NCI-H187 (cell line): ENCODE data around the gene COL5A2.

Experiments
- DNase-seq, 2 experiments: peaks; one replicate each; lab custom pipeline; 2025; lab: John Stamatoyannopoulos, UW

Gene COL5A2

DNA sequence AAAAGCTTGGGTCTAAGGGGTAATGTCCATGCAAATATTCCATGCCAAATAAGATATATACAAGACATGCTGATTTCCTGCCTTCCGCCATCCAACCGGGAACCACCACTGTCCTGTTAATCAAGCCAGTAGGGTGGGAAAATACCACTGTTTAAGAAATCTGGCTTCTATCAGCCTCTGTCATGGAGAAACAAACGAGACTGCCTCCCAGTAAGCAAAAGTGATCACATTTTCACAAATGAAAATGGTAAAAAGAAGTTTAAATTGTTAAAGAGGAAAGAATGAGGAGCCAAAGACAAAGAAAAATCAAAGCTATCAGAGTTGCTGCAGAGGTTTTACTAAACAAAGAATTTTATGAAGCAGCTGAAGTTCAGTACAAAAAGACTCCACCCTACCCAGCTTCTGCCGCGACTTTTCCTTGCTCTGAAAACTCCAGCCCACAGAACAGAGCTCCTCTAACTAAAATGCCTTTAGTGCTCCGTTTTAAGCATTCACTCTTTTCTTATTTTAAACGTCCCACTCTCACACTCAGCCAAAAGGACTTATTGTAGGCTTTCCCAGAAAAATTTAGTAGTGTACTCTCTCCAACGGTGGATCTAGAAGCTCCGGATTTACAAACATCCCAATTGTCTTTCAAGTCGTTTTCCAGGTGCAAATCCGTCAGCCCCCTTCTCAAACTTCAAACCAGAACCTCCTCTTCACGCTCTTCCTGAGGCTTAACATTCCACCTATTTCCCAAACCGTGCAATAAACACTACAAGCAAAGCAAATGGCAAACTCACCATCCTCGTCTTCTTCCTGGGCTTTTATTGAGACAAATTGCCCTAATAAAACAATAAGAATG is 613 bp downstream of the COL5A2 start:
- no peak for DNase-seq

GRCh38 chr2:189178054-189178453 is 1.5 kb downstream of the COL5A2 start:
- DNase-seq, result no peak

GRCh38 chr2:189177251-189177840 is 2.2 kb downstream of the COL5A2 start:
- no peak for DNase-seq

GRCh38 chr2:189176516-189176915 is 3.0 kb downstream of the COL5A2 start:
- DNase-seq, result no peak

DNA sequence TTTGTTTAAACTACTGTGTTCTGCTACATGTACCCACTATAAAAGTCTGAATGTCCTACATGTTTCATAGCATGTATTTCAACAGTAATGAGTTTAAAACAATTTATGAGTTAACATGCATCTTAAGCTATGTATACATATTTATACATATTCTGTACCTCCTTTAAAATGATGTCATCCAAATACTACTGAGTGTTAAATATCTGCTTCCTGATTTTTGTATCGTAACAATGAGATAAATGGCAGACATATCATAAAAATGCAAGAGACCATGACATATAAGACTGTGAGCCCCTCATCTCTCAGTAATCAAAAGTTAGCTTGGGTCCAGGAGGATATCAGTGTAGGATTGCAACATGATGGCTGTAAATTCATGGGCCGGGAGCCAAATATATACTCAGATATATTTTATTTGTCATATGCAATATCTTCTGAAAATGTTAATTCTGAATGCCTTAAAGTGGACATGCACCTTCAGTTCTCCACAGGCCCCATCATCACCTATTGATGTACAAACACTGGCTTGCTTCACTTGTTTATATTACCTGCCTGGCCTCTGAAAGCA is 3.6 kb downstream of the COL5A2 start:
- no peak for DNase-seq

DNA sequence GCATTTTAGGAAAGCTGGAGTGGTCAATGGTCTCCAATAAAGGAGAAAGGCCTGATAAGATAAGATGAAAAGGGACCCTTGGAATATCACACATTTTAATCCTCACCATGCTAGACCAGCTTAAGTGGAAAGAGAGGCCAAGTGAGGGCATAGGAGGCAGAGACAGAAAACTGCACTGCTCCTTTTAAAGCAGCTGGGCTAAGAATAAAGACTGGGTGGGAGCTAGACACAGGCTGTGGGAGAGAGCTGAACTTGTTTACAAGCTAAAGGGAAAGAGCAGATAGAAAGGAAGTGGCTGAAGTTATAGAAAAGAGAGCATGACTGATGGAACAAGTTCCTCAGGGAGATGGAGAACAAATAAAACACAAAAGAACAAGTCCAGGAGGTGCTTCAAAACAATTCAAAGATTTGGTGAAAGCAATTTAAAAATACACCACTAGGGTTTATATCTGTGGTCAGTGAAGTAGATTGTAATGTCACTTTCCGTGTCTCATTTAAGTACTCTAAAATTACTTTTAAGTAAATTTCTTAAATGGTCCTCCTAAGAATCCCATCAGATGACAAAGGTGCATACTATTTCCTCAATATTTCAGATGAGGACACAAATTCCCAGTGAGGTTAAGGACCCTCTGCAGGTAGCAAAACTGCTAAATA is 7.5 kb downstream of the COL5A2 start:
- no peak for DNase-seq

GRCh38 chr2:189168856-189169499 is 10.6 kb downstream of the COL5A2 start:
- DNase-seq, result no peak

GRCh38 chr2:189165656-189166380 is 13.7 kb downstream of the COL5A2 start:
- DNase-seq, result no peak

GRCh38 chr2:189164746-189165145 is 14.8 kb downstream of the COL5A2 start:
- DNase-seq, result no peak

DNA sequence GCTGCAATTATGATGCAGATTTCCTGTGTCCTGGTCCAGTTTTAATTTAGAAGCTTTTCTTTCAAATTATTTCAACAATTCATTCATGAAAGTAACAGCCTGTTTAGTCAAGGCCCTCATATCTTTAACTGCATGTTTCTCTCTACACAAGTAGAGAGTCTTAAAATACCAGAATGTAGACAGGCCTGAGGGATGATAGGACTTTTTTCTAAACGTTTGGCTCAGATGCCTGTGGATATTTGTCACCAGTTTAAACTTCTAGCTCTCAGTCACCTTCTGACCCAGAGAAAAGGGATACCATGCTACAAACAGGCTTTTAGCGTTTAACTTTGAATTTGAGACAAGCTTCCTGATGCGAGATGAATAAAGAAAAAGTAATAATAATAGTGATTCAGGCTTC is 15.7 kb downstream of the COL5A2 start:
- no peak for DNase-seq

GRCh38 chr2:189162566-189162965 is 17.0 kb downstream of the COL5A2 start:
- DNase-seq, result no peak

- no peak for DNase-seq
Measured at GRCh38 chr2:189161894-189162293, 17.7 kb downstream of the COL5A2 start.

DNA sequence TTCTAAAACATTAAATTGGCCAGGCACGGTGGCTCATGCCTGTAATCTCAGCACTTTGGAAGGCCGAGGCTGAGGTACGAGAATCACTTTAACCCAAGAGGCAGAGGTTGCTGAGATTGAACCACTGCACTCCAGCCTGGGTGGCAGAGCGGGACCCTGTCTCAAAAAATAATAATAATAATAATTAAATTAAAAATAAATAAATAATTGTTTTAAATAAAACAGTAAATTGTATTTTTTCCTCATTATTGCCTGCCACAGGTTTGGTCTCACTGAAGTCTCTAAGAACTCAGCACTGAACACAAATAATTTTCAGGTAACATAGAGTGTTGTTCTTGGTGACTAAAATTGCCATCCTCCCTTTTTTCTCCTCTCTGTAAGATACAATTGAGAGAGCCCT is 19.8 kb downstream of the COL5A2 start:
- DNase-seq, result no peak

GRCh38 chr2:189159273-189159672 is 20.3 kb downstream of the COL5A2 start:
- no peak for DNase-seq

- no peak for DNase-seq
Measured at GRCh38 chr2:189157939-189158338, 21.6 kb downstream of the COL5A2 start.

GRCh38 chr2:189157456-189157855 is 22.1 kb downstream of the COL5A2 start:
- no peak for DNase-seq

DNA sequence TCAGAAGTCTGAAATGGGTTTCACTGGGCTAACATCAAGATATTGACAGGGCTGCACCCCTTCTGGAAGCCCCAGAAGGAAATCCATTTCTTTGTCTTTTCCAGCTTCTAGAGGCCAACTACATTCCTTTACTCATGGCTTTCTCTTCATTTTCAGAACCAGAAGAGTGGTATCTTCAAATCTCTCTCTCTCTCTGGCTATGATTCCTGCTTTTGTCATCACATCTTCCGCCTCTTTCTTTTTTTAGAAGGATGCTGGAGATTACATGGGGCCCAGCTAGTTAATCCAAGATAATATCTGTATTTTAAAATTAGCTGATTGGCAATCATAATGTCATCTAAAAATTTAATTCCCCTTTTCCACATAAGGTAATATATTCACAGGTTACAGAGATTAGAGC is 23.8 kb downstream of the COL5A2 start:
- no peak for DNase-seq

DNA sequence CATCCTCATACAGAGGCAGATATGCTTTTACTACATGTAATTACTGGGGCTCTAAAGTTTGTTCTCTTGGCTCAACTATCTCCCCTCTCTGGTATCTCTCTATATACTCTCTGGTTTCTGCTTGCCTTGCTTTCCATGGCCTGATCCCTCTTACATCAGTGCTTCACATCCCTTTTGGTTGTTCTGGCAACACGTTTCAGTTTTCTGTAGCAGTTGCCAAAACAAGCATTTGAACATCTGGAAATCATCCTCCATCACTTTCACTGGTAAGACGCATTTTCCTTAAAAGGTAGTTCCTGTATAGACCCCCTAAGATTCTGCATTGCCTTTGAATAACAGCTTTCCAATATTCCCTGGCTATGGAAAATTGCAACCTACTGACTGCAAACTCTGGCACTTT is 25.9 kb downstream of the COL5A2 start:
- no peak for DNase-seq

- DNase-seq, result no peak
Measured at GRCh38 chr2:189152483-189152882, 27.1 kb downstream of the COL5A2 start.

DNA sequence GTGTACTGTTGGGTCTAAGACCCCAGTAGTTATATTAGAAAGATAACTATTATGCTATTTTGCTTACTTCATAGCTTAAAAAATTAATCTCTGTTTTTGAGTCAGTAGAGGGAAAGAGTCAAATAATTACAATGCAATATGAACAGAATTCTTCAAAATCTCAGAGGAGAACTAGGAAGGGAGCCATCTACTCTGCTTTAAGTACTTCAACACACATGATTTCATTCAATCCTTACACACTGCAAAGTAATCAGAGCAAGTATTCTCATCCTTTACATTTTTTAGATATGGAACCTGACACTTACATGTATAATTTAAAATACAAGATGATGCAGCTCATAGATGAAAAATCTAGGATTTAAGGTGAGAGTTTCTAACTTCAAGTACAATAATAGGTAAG is 27.7 kb downstream of the COL5A2 start:
- DNase-seq, result no peak

DNA sequence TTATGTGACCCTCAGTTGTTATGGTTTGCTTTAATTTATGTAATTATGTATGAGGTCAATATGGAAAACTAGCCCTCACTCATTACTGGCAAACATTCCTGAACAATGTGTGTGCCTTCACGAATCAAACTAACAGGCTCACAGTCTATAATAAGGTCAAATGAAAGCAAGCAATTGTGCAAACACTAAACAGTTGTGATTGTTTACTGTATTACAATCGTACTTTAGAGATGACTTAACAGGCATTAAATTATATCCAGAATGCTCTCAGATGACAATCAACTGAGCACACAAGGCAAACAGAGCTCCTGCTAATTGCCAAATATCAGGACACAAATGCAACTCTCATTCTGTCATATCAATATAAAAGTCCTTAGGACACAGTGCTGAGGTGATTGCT is 29.5 kb downstream of the COL5A2 start:
- no peak for DNase-seq

- no peak for DNase-seq
Measured at GRCh38 chr2:189147989-189148388, 31.6 kb downstream of the COL5A2 start.
